Prostate gland (tissue), 2 donors: Measurements from ENCODE around the gene CHRDL1. TPM values are rescaled to one million over a fixed set of nuclear protein-coding genes. Genes with fewer than 3 reads are reported as not detected.

Source experiments
- DNase-seq: peaks from one replicate; pipeline ENCODE4 v3.0.0-alpha.2; 2019; ENCODE audit warnings: low spot score
- H3K27ac ChIP-seq, 2 donors: fragments of 200-600 bp; sonication (generic); 2 replicates each; pipeline ENCODE4 v1.5.1; 2017 to 2019
- H3K27me3 ChIP-seq: fragments of 200-600 bp; sonication (generic); replicated peaks from 2 replicates; pipeline ENCODE4 v1.5.1; 2019; ENCODE audit not compliant: insufficient read depth
- H3K36me3 ChIP-seq, 2 donors: fragments of 200-600 bp; sonication (generic); 1 replicate in 1 of 2; 2 replicates in 1 of 2; pipeline versions ENCODE4 v1.5.1 to v1.8.1; 2017 to 2019
- H3K4me1 ChIP-seq: fragments of 200-600 bp; sonication (generic); replicated peaks from 2 replicates; pipeline ENCODE4 v1.5.1; 2019
- H3K4me3 ChIP-seq, 2 donors: fragments of 200-600 bp; sonication (generic); 2 replicates each; pipeline ENCODE4 v1.5.1; 2017 to 2019
- H3K9me3 ChIP-seq: fragments of 200-600 bp; sonication (generic); 2 replicates; pipeline ENCODE4 v1.5.1; 2017
- CTCF ChIP-seq, 4 experiments: fragments of 200-600 bp in 2 of 4; fragments of 450-650 bp in 2 of 4; sonication (generic) in 2 of 4; IDR thresholded peaks; 1 replicate in 3 of 4; 2 replicates in 1 of 4; pipeline ENCODE4 v1.5.1; 2016 to 2019; ENCODE audit warnings: antibody characterized with exemption in 4 of 4, mild to moderate bottlenecking in 2 of 4, moderate library complexity in 2 of 4
- POLR2A ChIP-seq: fragments of 450-650 bp; IDR thresholded peaks from one replicate; pipeline ENCODE4 v1.6.1; 2016; ENCODE audit warnings: antibody characterized with exemption, mild to moderate bottlenecking
- POLR2AphosphoS5 ChIP-seq: sonication (generic); formaldehyde crosslinking; IDR thresholded peaks from one replicate; pipeline ENCODE4 v1.6.1; 2017; ENCODE audit warnings: antibody characterized with exemption
- WGBS: methylation state at CpG from one replicate; pipeline ENCODE4 v1.1.5; 2018; 5-methylcytosine and 5-hydroxymethylcytosine counted together
- intact Hi-C: fragments of 100-400 bp; cut with DNase I; formaldehyde crosslinking; loops from one replicate; pipeline ENCODE4 v1.14.2; 2022
- total RNA-seq, 2 donors: library from RNA; depleted of rRNA; stranded (reverse); fragments of >200 nt; gene quantifications; one replicate each; pipeline ENCODE4 v1.1.0, GENCODE V29; 2016

The CHRDL1 gene
- total RNA-seq, 2 donors from 2014 or later, result 49.1 to 61.4 TPM

GRCh38 chrX:110723844-110724243 lies 71.8 kb downstream of the CHRDL1 start:
- Histone ChIP-seq H3K9me3 (no peaks in the 10 kb centered on the region), H3K4me3 (no peak overlapping the region), H3K27me3 (no peaks in the 10 kb centered on the region), H3K27ac (no peak overlapping the region), H3K4me1 (no peaks in the 10 kb centered on the region), H3K36me3 (no peaks in the 10 kb centered on the region)
- intact Hi-C loops, result no loop called here
- no peak for DNase-seq
- TF ChIP-seq CTCF (IDR thresholded peaks at IDR 0.05) (no peak), POLR2A (no peak), POLR2AphosphoS5 (no peak)
- WGBS, result 83% methylated on average over 2 of the region's 2 CpGs

- no peak for DNase-seq
- intact Hi-C loops, result no loop called here
- H3K4me1 ChIP-seq, result no peaks in the 10 kb centered on the region
- WGBS, result 89% methylated on average over 10 of the region's 10 CpGs
- TF ChIP-seq POLR2A (no peak), POLR2AphosphoS5 (no peak), CTCF (IDR thresholded peaks at IDR 0.05) (no peak)
- H3K36me3 ChIP-seq, result no peaks in the 10 kb centered on the region
- H3K4me3 ChIP-seq, result no peak overlapping the region
- no peaks in the 10 kb centered on the region for H3K27me3 ChIP-seq
- H3K27ac ChIP-seq, result no peak overlapping the region
- no peaks in the 10 kb centered on the region for H3K9me3 ChIP-seq
Measured at GRCh38 chrX:110722135-110722534, 73.5 kb downstream of the CHRDL1 start.

GRCh38 chrX:110713666-110714065 lies 82.0 kb downstream of the CHRDL1 start:
- DNase-seq, result no peak
- intact Hi-C loops, result no loop called here
- H3K27me3 ChIP-seq, result no peaks in the 10 kb centered on the region
- no peaks in the 10 kb centered on the region for H3K9me3 ChIP-seq
- H3K4me1 ChIP-seq, result no peaks in the 10 kb centered on the region
- 87% methylated on average over 2 of the region's 2 CpGs for WGBS
- TF ChIP-seq POLR2AphosphoS5, result no peak
- no peak for TF ChIP-seq POLR2A
- no peak for TF ChIP-seq CTCF (IDR thresholded peaks at IDR 0.05)
- H3K4me3 ChIP-seq, result no peak overlapping the region
- H3K27ac ChIP-seq, result no peak overlapping the region
- no peaks in the 10 kb centered on the region for H3K36me3 ChIP-seq

- Histone ChIP-seq H3K9me3 (no peaks in the 10 kb centered on the region), H3K4me1 (no peaks in the 10 kb centered on the region), H3K36me3 (no peaks in the 10 kb centered on the region), H3K27me3 (no peaks in the 10 kb centered on the region), H3K4me3 (no peak overlapping the region), H3K27ac (no peak overlapping the region)
- WGBS, result 16% methylated on average over 2 of the region's 2 CpGs
- TF ChIP-seq POLR2A, result no peak
- TF ChIP-seq POLR2AphosphoS5, result no peak
- TF ChIP-seq CTCF (IDR thresholded peaks at IDR 0.05), result no peak
- no peak for DNase-seq
- intact Hi-C loops, result no loop called here
Measured at GRCh38 chrX:110706446-110706845, 89.2 kb downstream of the CHRDL1 start.

- Histone ChIP-seq H3K27me3 (no peaks in the 10 kb centered on the region), H3K27ac (no peak overlapping the region), H3K36me3 (no peaks in the 10 kb centered on the region), H3K9me3 (no peaks in the 10 kb centered on the region), H3K4me3 (no peak overlapping the region), H3K4me1 (no peaks in the 10 kb centered on the region)
- intact Hi-C loops, result no loop called here
- TF ChIP-seq POLR2AphosphoS5, result peak; percentile 38
- no peak for TF ChIP-seq POLR2A
- DNase-seq, result peak; percentile 52
- 47% methylated on average over 4 of the region's 4 CpGs for WGBS
Measured at GRCh38 chrX:110703641-110704040, 92.0 kb downstream of the CHRDL1 start.
